GM21526 (cell line): ENCODE measurements around the gene FRMD5.

Experiments
- ATAC-seq: cut with Tn5 transposase; IDR thresholded peaks from one replicate; pipeline ENCODE4 v1.9.1; 2021; ENCODE audit warnings: moderate library complexity; ENCODE audit not compliant: unreplicated experiment, low FRiP score

FRMD5 gene

GRCh38 chr15:44097552-44097951 lies 97.5 kb downstream of the FRMD5 start:
- no peak for ATAC-seq

DNA sequence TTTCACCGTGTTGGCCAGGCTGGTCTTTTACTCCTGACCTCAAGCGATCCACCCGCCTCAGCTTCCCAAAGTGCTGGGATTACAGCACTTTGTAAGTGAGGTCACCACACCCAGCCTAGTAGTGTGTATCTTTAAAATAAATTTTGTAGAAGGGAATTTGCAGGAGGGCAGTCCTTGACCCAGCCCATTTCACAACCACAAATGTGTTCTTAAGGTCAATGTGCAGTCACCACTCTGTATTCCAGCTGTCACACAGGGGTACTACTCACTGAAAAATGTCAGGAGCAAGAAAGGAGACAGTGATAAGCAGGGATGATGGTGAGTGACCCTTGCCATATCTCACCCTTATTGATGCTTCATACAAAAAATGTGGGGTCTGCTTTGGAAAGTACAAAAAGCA lies 98.5 kb downstream of the FRMD5 start:
- ATAC-seq = no peak

DNA sequence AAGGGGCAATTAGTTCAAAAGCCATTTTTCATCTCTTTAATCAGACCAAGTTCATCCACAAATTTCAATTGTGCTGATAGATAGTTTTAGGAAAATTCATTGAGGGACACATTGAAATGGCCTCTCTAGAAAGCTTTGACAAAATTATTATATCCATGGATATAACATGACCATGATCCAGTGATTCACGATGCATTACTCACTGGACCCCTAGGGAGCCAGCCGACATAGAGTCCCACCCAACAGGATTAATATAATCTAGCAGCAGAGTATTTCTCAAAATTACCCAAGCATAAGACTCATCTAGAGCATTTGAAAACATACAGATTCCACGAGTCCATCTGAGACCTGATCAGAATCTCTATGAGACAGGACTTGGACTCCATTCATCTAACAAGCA lies 100.3 kb downstream of the FRMD5 start:
- no peak for ATAC-seq

DNA sequence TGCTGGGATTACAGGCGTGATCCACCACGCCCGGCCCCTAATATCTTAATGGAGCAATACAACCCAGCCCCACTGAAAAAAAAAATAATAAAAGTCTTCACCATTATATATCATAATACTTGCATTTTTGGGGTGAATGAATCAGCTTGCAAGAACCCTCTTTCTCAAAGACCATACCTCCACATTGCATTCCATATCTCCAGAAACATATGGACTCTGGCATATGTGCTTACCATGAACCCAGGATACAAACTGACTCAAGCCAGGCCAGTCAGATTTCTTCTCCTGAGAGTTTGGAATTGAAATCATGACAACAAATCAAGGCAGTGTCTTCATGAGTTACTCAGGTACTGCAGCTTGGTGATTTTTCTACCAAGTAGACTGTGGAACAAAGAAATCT lies 101.2 kb downstream of the FRMD5 start:
- ATAC-seq = no peak

GRCh38 chr15:44092221-44092620 lies 102.8 kb downstream of the FRMD5 start:
- ATAC-seq = no peak

GRCh38 chr15:44087578-44088465 lies 107.2 kb downstream of the FRMD5 start:
- ATAC-seq = no peak

- ATAC-seq = no peak
These were observed 110.3 kb downstream of the FRMD5 start for GRCh38 chr15:44084770-44085169.

DNA sequence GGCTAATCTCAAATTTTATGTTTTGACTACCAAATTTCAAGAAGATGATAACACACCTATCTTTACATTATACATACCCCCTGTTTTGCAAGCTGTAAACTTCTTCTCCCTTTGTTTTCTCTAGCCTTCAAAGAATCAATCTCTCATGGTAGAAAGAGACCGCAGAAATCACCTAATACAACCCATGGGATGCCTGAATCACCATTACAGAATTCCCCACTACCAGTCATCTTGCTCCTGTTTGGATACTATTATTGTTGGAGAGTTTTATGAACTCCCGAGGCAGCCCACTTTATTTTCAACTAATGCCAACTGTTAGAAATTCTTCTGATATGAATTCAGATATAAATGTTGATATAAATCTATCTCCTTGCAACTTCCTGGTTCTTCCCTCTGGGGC lies 110.9 kb downstream of the FRMD5 start:
- no peak for ATAC-seq

DNA sequence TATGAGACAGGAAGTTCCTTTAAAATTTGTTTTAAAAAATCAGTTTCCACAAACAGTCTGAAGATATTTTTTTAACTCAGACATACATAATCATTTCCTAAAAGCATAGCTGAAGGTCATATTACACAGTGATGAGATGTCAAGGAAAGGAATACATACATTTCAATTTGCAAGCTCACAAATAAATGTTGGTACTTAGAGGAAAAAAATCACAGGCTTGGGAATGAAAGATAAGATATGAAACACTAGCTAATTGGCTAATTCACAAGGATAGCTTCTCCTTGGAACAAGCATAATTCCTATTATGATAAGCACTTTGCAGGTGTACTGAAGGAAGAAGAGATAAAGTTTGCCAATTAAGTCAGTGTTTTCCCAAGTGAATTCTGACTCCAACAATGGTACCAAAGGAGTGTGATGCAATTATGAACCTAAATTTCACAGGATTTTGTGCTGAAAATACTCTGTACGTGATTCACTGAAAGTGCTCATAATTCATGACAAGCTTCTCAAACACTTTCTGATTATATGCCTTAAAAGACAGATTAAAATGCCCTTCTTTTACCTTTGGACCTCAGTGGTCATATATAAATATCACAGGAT lies 112.4 kb downstream of the FRMD5 start:
- ATAC-seq = no peak

DNA sequence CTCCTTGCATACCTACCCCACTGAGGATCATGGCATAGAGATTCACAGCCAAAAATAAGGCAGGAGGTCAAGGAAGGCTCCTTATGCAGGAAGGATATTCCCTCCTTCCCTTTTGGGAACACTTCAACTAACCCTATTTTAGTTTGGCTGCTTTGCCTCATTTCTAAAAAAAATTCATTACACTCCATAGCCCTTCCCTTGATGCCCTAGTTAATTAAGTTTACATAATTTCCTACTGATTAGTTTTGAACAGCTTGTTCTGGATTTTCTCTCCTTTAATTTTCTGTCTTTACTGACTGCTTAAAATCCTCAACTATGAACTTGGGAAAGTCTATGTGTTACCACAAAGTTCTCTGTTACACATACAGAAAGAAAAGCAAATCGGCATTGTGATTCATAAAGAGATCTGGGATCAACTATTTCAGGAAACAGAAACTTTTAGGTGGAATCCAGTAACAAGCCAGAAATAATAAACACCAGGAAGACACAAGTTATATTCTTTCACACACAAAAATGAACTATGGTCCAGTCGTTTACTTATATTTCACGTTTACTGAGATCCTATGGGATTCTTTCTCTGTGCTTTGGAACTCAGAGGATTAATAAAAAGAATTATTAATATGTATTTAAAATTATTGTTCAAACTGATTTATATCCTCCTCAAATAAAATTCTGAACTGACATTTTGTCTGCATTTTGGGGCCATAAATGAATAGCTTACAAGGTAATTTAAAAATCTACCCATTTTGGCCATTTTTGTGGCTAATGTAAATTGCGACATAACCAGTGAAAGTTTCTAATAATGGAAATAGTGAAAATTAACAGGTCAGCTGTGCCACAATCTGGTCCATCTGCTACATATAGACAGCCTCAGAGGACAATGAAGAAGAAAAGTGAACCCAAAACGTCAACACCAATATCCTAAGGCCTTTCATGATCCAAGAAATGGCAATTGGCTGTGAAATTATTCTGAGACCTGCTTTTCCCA lies 113.8 kb downstream of the FRMD5 start:
- no peak for ATAC-seq

GRCh38 chr15:44075535-44075934 lies 119.5 kb downstream of the FRMD5 start:
- ATAC-seq = no peak

GRCh38 chr15:44069489-44069888 lies 125.6 kb downstream of the FRMD5 start:
- no peak for ATAC-seq

DNA sequence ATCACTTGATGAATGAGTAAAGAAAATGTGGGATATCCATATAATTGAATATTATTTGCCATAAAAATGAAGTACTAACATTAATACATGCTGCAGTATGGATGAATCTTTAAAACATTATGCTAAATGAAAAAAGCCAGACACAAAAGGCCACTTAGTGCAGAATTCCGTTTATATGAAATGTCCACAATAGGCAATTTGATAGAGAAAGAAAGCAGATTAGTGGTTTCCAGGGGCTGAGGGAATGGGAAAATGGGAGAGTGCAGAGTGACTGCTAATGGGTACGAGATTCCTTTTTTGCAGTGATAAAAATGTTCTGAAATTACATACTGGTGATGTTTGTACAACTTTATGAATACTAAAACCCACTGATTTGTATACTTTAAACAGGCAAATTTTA lies 126.7 kb downstream of the FRMD5 start:
- no peak for ATAC-seq

GRCh38 chr15:44066211-44066827 lies 128.8 kb downstream of the FRMD5 start:
- no peak for ATAC-seq

DNA sequence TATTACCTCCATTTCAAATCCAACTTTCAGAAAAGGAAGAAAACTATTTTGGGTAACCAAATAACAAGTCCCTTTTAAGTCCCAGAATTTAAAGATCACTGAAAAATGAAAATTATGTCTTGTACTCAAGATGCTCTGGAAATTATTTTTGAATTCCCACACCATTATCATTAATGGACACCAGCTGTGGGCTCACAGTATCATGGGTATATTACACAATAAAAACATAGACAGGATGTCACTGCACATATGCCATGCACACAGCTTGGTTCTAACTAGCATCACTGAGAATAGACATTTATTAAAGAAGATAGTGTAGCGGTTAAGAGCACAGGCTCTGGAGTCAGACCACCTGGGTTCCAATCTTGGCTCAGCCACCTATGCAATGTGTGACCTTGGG lies 130.4 kb downstream of the FRMD5 start:
- ATAC-seq = no peak

GRCh38 chr15:44058126-44058525 lies 136.9 kb downstream of the FRMD5 start:
- no peak for ATAC-seq

DNA sequence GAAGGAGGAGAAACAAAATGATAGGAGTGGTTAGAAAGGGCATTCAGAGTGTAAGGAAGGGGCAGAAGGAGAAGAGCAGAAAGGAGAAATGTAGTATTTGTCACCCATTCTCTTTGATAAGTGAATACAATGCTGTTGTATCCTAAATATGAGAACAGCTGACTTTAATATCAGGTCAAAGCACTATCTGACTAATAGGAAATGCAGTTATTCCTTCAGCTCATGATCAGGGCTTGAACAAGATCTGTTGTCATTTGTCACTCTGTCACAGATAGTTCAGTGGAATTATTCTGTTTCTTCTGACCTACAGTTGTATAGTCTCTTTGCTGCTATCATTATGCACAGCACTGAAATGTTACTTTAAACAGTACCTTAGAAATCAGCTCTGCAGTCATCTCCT lies 149.4 kb downstream of the FRMD5 start:
- ATAC-seq = no peak

- ATAC-seq = no peak
These were observed 149.9 kb downstream of the FRMD5 start for GRCh38 chr15:44045217-44045616.

- ATAC-seq = no peak
These were observed 156.3 kb downstream of the FRMD5 start for GRCh38 chr15:44038755-44039191.
